B cell (primary cell): ENCODE measurements around the gene HJURP. TPM values are rescaled to one million over a fixed set of nuclear protein-coding genes. Genes with fewer than 3 reads are reported as not detected.

Source experiments
- ATAC-seq: fragments of 200-7000 bp; cut with Tn5 transposase; one replicate; pipeline ENCODE4 v1.10.0; 2021; ENCODE audit warnings: low read depth, mild to moderate bottlenecking, moderate number of reproducible peaks, moderate library complexity
- CTCF ChIA-PET: fragments of 350-600 bp; sonication (Branson Sonifier 250); formaldehyde crosslinking; loops from one replicate; lab custom pipeline; 2021; ENCODE audit warnings: antibody characterized with exemption, inconsistent platforms; lab: Charles Lee
- POLR2A ChIA-PET: fragments of 350-600 bp; sonication (Branson Sonifier 250); formaldehyde crosslinking; loops from one replicate; lab custom pipeline; 2021; ENCODE audit warnings: antibody characterized with exemption; lab: Charles Lee
- DNase-seq: peaks from one replicate; pipeline ENCODE4 v3.0.0; 2013
- H2AFZ ChIP-seq: 2 replicates; pipeline ENCODE4 v1.6.1; 2012; ENCODE audit warnings: mild to moderate bottlenecking, low read depth, low read length; ENCODE audit not compliant: insufficient read depth, poor library complexity, severe bottlenecking
- H3K27ac ChIP-seq, 2 donors: 1 replicate in 1 of 2; 2 replicates in 1 of 2; pipeline ENCODE4 v1.5.1; 2012 to 2013; ENCODE audit warnings: low read length in 2 of 2, mild to moderate bottlenecking in 2 of 2, moderate library complexity in 1 of 2
- H3K27me3 ChIP-seq, 4 experiments: fragments of 200-600 bp in 1 of 4; sonication (generic) in 1 of 4; replicated peaks in 1 of 4; 1 replicate in 2 of 4; 2 replicates in 2 of 4; pipeline versions ENCODE4 v1.6.1 to v1.7.0; 2013 to 2016; ENCODE audit warnings: low read length in 3 of 4, mild to moderate bottlenecking in 2 of 4, mixed read lengths in 1 of 4, moderate library complexity in 1 of 4; ENCODE audit not compliant: insufficient read depth in 4 of 4, control insufficient read depth in 3 of 4; ENCODE audit errors: control extremely low read depth in 1 of 4
- H3K36me3 ChIP-seq, 2 experiments: replicated peaks in 1 of 2; 1 replicate in 1 of 2; 2 replicates in 1 of 2; pipeline versions ENCODE4 v1.6.1 to v1.7.1; 2013; ENCODE audit warnings: low read length in 1 of 2; ENCODE audit not compliant: insufficient read depth in 2 of 2, control insufficient read depth in 1 of 2; ENCODE audit errors: control extremely low read depth in 1 of 2, extremely low read depth in 1 of 2
- H3K4me1 ChIP-seq, 2 donors: fragments of 200-600 bp in 1 of 2; sonication (generic) in 1 of 2; 1 replicate in 1 of 2; 2 replicates in 1 of 2; pipeline versions ENCODE4 v1.5.1 to v1.6.1; 2013 to 2017; ENCODE audit warnings: low read length in 2 of 2; ENCODE audit not compliant: control insufficient read depth in 2 of 2, insufficient read depth in 2 of 2
- H3K4me2 ChIP-seq: replicated peaks from 2 replicates; pipeline ENCODE3; 2012; ENCODE audit warnings: mild to moderate bottlenecking, low read depth, low read length; ENCODE audit not compliant: poor library complexity, severe bottlenecking
- H3K4me3 ChIP-seq, 5 experiments: fragments of 200-600 bp in 1 of 5; sonication (generic) in 1 of 5; 1 replicate in 3 of 5; 2 replicates in 2 of 5; pipeline versions ENCODE4 v1.5.1 to v1.7.0; 2011 to 2016; ENCODE audit warnings: low read length in 4 of 5, mild to moderate bottlenecking in 4 of 5, low read depth in 2 of 5, control low read depth in 1 of 5, moderate library complexity in 1 of 5; ENCODE audit not compliant: insufficient read depth in 1 of 5; ENCODE audit errors: control extremely low read depth in 1 of 5, extremely low read depth in 1 of 5
- H3K79me2 ChIP-seq: fragments of 200-600 bp; sonication (generic); one replicate; pipeline ENCODE4 v1.6.0; 2016; ENCODE audit warnings: low read length; ENCODE audit not compliant: control insufficient read depth, insufficient read depth
- H3K9ac ChIP-seq: fragments of 200-600 bp; sonication (generic); 2 replicates; pipeline ENCODE4 v1.6.1; 2017; ENCODE audit warnings: mild to moderate bottlenecking, low read length, moderate library complexity
- H3K9me3 ChIP-seq, 3 donors: one replicate each; pipeline versions ENCODE4 v1.6.1 to v1.7.1; 2013; ENCODE audit warnings: low read length in 2 of 3; ENCODE audit not compliant: control insufficient read depth in 2 of 3, insufficient read depth in 1 of 3; ENCODE audit errors: control extremely low read depth in 1 of 3
- H4K20me1 ChIP-seq: 2 replicates; pipeline ENCODE4 v1.6.0; 2012; ENCODE audit warnings: mild to moderate bottlenecking, low read length; ENCODE audit not compliant: insufficient read depth, control insufficient read depth, poor library complexity, severe bottlenecking
- H3K27ac Mint-ChIP-seq: one replicate; pipeline ENCODE4 v1.8.0; 2021; ENCODE audit warnings: mixed read lengths
- H3K27me3 Mint-ChIP-seq: one replicate; pipeline ENCODE4 v1.8.0; 2021; ENCODE audit warnings: mixed read lengths
- H3K4me1 Mint-ChIP-seq: one replicate; pipeline ENCODE4 v1.8.0; 2021; ENCODE audit warnings: mixed read lengths
- H3K4me3 Mint-ChIP-seq: one replicate; pipeline ENCODE4 v1.8.0; 2021; ENCODE audit warnings: mixed read lengths
- H3K9me3 Mint-ChIP-seq: one replicate; pipeline ENCODE4 v1.8.0; 2022; ENCODE audit warnings: mixed read lengths; ENCODE audit not compliant: insufficient read depth
- EZH2 ChIP-seq: IDR thresholded peaks from 2 replicates; pipeline ENCODE4 v1.6.1; 2012; ENCODE audit warnings: borderline replicate concordance, low read depth, mild to moderate bottlenecking, moderate library complexity, low read length; ENCODE audit not compliant: insufficient read depth, poor library complexity, severe bottlenecking
- WGBS: methylation state at CpG from one replicate; pipeline ENCODE4 v1.1.5; 2013; ENCODE audit warnings: missing lambda C conversion rate; ENCODE audit not compliant: insufficient coverage; 5-methylcytosine and 5-hydroxymethylcytosine counted together
- intact Hi-C: fragments of 100-400 bp; cut with micrococcal nuclease; formaldehyde crosslinking; loops from one replicate; pipeline ENCODE4 v1.10.0; 2022
- polyA plus RNA-seq: library from polyadenylated mRNA; depleted of rRNA; stranded (reverse); fragments of >200 nt; gene quantifications from 2 replicates; pipeline ENCODE4 v1.2.3, GENCODE V29; 2012
- total RNA-seq, 2 donors: library from RNA; stranded (reverse); fragments of 120-200 nt in 1 of 2; gene quantifications; 1 replicate in 1 of 2; 2 replicates in 1 of 2; pipeline versions ENCODE4 v1.2.3 to v1.2.4, GENCODE V29; 2013 to 2022
- TF ChIP-seq, protein P1 (sequence below): fragments of 200-600 bp; IDR thresholded peaks from one replicate; pipeline ENCODE4 v1.8.0; 2022; ENCODE audit warnings: antibody characterized with exemption, mild to moderate bottlenecking

HJURP gene
- total and polyA plus RNA-seq, 2 donors (not counting 1 experiment from before 2014, with no cell fraction given) = 0.42 to 0.73 TPM

DNA sequence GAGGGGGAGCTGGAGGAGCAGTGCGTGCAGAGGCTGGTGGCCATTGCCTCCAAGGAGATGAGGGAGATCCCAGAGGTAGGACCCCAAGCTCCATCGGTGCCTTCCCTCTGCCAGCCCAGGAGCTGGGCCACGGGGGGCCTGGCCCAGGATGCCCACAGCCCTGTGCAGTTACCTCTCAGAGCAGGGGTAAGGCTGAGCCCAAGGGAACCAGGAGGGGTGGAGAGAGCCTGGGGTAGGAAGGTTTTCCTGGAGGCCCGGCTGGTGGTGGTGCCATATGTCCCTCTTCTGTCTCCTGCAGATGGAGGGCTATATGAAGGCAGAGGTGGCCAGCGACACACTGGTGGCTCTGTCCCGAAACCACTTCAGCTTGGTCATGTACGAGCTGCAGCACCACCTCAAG lies 64.8 kb downstream of the HJURP start:
- POLR2A ChIA-PET = no interaction called here

More for the DNA sequence above, 64.8 kb downstream of the HJURP start:
- Mint-ChIP-seq H3K27me3 (peaks cover 15% of the 10 kb centered on the region), H3K27ac (no peak overlapping the region), H3K9me3 (peaks cover 5% of the 10 kb centered on the region), H3K4me1 (no peaks in the 10 kb centered on the region), H3K4me3 (no peak overlapping the region)
- no peaks in the 10 kb centered on the region for H3K36me3 ChIP-seq
- no peak overlapping the region for H3K27ac ChIP-seq
- H3K4me3 ChIP-seq = no peak overlapping the region
- intact Hi-C loops = no loop called here
- no peak overlapping the region for H3K9ac ChIP-seq
- CTCF ChIA-PET = no interaction called here
- ATAC-seq = no peak
- no peaks in the 10 kb centered on the region for H4K20me1 ChIP-seq
- DNase-seq = no peak
- no peak overlapping the region for H2AFZ ChIP-seq
- H3K79me2 ChIP-seq = no peaks in the 10 kb centered on the region
- no peak for TF ChIP-seq EZH2
- TF ChIP-seq, protein P1, sequence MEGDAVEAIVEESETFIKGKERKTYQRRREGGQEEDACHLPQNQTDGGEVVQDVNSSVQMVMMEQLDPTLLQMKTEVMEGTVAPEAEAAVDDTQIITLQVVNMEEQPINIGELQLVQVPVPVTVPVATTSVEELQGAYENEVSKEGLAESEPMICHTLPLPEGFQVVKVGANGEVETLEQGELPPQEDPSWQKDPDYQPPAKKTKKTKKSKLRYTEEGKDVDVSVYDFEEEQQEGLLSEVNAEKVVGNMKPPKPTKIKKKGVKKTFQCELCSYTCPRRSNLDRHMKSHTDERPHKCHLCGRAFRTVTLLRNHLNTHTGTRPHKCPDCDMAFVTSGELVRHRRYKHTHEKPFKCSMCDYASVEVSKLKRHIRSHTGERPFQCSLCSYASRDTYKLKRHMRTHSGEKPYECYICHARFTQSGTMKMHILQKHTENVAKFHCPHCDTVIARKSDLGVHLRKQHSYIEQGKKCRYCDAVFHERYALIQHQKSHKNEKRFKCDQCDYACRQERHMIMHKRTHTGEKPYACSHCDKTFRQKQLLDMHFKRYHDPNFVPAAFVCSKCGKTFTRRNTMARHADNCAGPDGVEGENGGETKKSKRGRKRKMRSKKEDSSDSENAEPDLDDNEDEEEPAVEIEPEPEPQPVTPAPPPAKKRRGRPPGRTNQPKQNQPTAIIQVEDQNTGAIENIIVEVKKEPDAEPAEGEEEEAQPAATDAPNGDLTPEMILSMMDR = no peak
- 87% methylated on average over 7 of the region's 7 CpGs for WGBS
- H3K4me1 ChIP-seq = no peaks in the 10 kb centered on the region
- H3K9me3 ChIP-seq = peaks cover 0 to 8% (median 0%) of the 10 kb centered on the region in 3 donors
- H3K4me2 ChIP-seq = no peak overlapping the region
- no peaks in the 10 kb centered on the region for H3K27me3 ChIP-seq

Other genes starting within 250 kb of the HJURP start
- gene UGT1A8, start 236.9 kb downstream of the HJURP start, total RNA-seq = not detected in 2 replicates
- not detected in 2 replicates for gene UGT1A8, start 236.9 kb downstream of the HJURP start, polyA plus RNA-seq
- not detected in 2 replicates for gene UGT1A10, start 218.1 kb downstream of the HJURP start, total RNA-seq
- gene UGT1A10, start 218.1 kb downstream of the HJURP start, polyA plus RNA-seq = not detected in 2 replicates
- gene UGT1A9, start 182.6 kb downstream of the HJURP start, total RNA-seq = not detected in 2 replicates
- gene UGT1A9, start 182.6 kb downstream of the HJURP start, polyA plus RNA-seq = not detected in 2 replicates
- gene UGT1A7, start 172.6 kb downstream of the HJURP start, total RNA-seq = not detected in 2 replicates
- not detected in 2 replicates for gene UGT1A7, start 172.6 kb downstream of the HJURP start, polyA plus RNA-seq
- gene UGT1A6, start 161.6 kb downstream of the HJURP start, total RNA-seq = not detected in 2 replicates
- not detected in 2 replicates for gene UGT1A6, start 161.6 kb downstream of the HJURP start, polyA plus RNA-seq
- gene UGT1A5, start 141.6 kb downstream of the HJURP start, total RNA-seq = not detected in 2 replicates
- not detected in 2 replicates for gene UGT1A5, start 141.6 kb downstream of the HJURP start, polyA plus RNA-seq
- not detected in 2 replicates for gene UGT1A4, start 135.8 kb downstream of the HJURP start, total RNA-seq
- gene UGT1A4, start 135.8 kb downstream of the HJURP start, polyA plus RNA-seq = not detected in 2 replicates
- gene UGT1A3, start 125.5 kb downstream of the HJURP start, total RNA-seq = not detected in 2 replicates
- not detected in 2 replicates for gene UGT1A3, start 125.5 kb downstream of the HJURP start, polyA plus RNA-seq
- not detected in 2 replicates for gene UGT1A1, start 94.3 kb downstream of the HJURP start, total RNA-seq
- not detected in 2 replicates for gene UGT1A1, start 94.3 kb downstream of the HJURP start, polyA plus RNA-seq
- gene MROH2A, start 76.2 kb downstream of the HJURP start, total RNA-seq = not detected in 2 replicates
- gene MROH2A, start 76.2 kb downstream of the HJURP start, polyA plus RNA-seq = not detected in 2 replicates
- not detected in 2 replicates for gene TRPM8, start 62.8 kb upstream of the HJURP start, total RNA-seq
- not detected in 2 replicates for gene TRPM8, start 62.8 kb upstream of the HJURP start, polyA plus RNA-seq
- gene SPP2, start 196.2 kb upstream of the HJURP start, total RNA-seq = not detected in 2 replicates
- not detected in 2 replicates for gene SPP2, start 196.2 kb upstream of the HJURP start, polyA plus RNA-seq